ENCODE results near the gene COL4A2. TPM values are rescaled to one million over a fixed set of nuclear protein-coding genes. Genes with fewer than 3 reads are reported as not detected.

The COL4A2 gene
- total RNA-seq, 1 experiment from 2014 or later, result 74.5 TPM

- ATAC-seq (no peak), DNase-seq (no peak)
- no peaks in the 10 kb centered on the region for H3K36me3 ChIP-seq (ENCODE audit: low read depth, low read length)
- H3K27me3 ChIP-seq (ENCODE audit: low read length), result no peaks in the 10 kb centered on the region
- no TSS peak for BruUV-seq (replicated peaks)
- no peaks in the 10 kb centered on the region for H3K9me2 ChIP-seq (replicated peaks; ENCODE audit: low read length)
- TF ChIP-seq EZH2phosphoT487 (IDR thresholded peaks at IDR 0.05; ENCODE audit: borderline replicate concordance, low read length), result no peak
- TF ChIP-seq, protein P1, sequence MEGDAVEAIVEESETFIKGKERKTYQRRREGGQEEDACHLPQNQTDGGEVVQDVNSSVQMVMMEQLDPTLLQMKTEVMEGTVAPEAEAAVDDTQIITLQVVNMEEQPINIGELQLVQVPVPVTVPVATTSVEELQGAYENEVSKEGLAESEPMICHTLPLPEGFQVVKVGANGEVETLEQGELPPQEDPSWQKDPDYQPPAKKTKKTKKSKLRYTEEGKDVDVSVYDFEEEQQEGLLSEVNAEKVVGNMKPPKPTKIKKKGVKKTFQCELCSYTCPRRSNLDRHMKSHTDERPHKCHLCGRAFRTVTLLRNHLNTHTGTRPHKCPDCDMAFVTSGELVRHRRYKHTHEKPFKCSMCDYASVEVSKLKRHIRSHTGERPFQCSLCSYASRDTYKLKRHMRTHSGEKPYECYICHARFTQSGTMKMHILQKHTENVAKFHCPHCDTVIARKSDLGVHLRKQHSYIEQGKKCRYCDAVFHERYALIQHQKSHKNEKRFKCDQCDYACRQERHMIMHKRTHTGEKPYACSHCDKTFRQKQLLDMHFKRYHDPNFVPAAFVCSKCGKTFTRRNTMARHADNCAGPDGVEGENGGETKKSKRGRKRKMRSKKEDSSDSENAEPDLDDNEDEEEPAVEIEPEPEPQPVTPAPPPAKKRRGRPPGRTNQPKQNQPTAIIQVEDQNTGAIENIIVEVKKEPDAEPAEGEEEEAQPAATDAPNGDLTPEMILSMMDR (conservative IDR thresholded peaks at IDR 0.05; ENCODE audit: low read depth, low read length), result no peak
- TF ChIP-seq EZH2 (IDR thresholded peaks at IDR 0.05; ENCODE audit: low read length, unreplicated experiment), result no peak
- H4K20me1 ChIP-seq (ENCODE audit: low read length), result no peaks in the 10 kb centered on the region
- H3K4me3 ChIP-seq (ENCODE audit: low read length), result no peak overlapping the region
- H3K27ac ChIP-seq (ENCODE audit: low read length), result no peak overlapping the region
- H3K4me1 ChIP-seq (ENCODE audit: insufficient read depth, low read length), result peaks cover 18% of the 10 kb centered on the region
- ChIA-PET POLR2A (ENCODE audit: unreplicated experiment) (no interaction called here), CTCF (no interaction called here)
- H3K9ac ChIP-seq (ENCODE audit: low read length), result no peak overlapping the region
- H3K79me2 ChIP-seq (ENCODE audit: low read length), result peaks cover 12% of the 10 kb centered on the region; the same call in 1 of the 2 replicates
- H3K4me2 ChIP-seq (ENCODE audit: low read length), result no peak overlapping the region
- intact Hi-C loops (cut with micrococcal nuclease), result no loop called here
- no peaks in the 10 kb centered on the region for H3F3A ChIP-seq (ENCODE audit: low read length, unreplicated experiment)
- no peaks in the 10 kb centered on the region for H3K9me3 ChIP-seq (ENCODE audit: low read length)
- no peak overlapping the region for H2AFZ ChIP-seq (ENCODE audit: low read length)
Observed at GRCh38 chr13:110528371-110528770, 221.3 kb downstream of the COL4A2 start.

- peaks cover 17% of the 10 kb centered on the region for H3K4me1 ChIP-seq (ENCODE audit: insufficient read depth, low read length)
- BruUV-seq (replicated peaks), result no TSS peak
- no peak overlapping the region for H3K27ac ChIP-seq (ENCODE audit: low read length)
- no peak overlapping the region for H2AFZ ChIP-seq (ENCODE audit: low read length)
- no peak overlapping the region for H3K4me3 ChIP-seq (ENCODE audit: low read length)
- peaks cover 6% of the 10 kb centered on the region; the same call in 1 of the 2 replicates for H3K79me2 ChIP-seq (ENCODE audit: low read length)
- no peak overlapping the region for H3K9ac ChIP-seq (ENCODE audit: low read length)
- H3K27me3 ChIP-seq (ENCODE audit: low read length), result no peaks in the 10 kb centered on the region
- TF ChIP-seq EZH2 (IDR thresholded peaks at IDR 0.05; ENCODE audit: low read length, unreplicated experiment), result no peak
- TF ChIP-seq, protein P1 (conservative IDR thresholded peaks at IDR 0.05; ENCODE audit: low read depth, low read length), result no peak
- no peak for TF ChIP-seq EZH2phosphoT487 (IDR thresholded peaks at IDR 0.05; ENCODE audit: borderline replicate concordance, low read length)
- H3K4me2 ChIP-seq (ENCODE audit: low read length), result no peak overlapping the region
- ATAC-seq (no peak), DNase-seq (no peak)
- H3K9me2 ChIP-seq (replicated peaks; ENCODE audit: low read length), result no peaks in the 10 kb centered on the region
- no peaks in the 10 kb centered on the region for H3K36me3 ChIP-seq (ENCODE audit: low read depth, low read length)
- CTCF ChIA-PET, result no interaction called here
- H4K20me1 ChIP-seq (ENCODE audit: low read length), result no peaks in the 10 kb centered on the region
- intact Hi-C loops (cut with micrococcal nuclease), result no loop called here
- H3K9me3 ChIP-seq (ENCODE audit: low read length), result no peaks in the 10 kb centered on the region
- POLR2A ChIA-PET (ENCODE audit: unreplicated experiment), result no interaction called here
- no peaks in the 10 kb centered on the region for H3F3A ChIP-seq (ENCODE audit: low read length, unreplicated experiment)
Observed at GRCh38 chr13:110528911-110529310, 221.8 kb downstream of the COL4A2 start.

GRCh38 chr13:110529522-110530311, 222.6 kb downstream of the COL4A2 start:
- no TSS peak for BruUV-seq (replicated peaks)
- H3K27me3 ChIP-seq (ENCODE audit: low read length), result no peaks in the 10 kb centered on the region
- H3K4me2 ChIP-seq (ENCODE audit: low read length), result no peak overlapping the region
- H3K9ac ChIP-seq (ENCODE audit: low read length), result no peak overlapping the region
- ATAC-seq (no peak), DNase-seq (no peak)
- no peak overlapping the region for H3K4me3 ChIP-seq (ENCODE audit: low read length)
- H3K4me1 ChIP-seq (ENCODE audit: insufficient read depth, low read length), result peaks cover 10% of the 10 kb centered on the region
- H3F3A ChIP-seq (ENCODE audit: low read length, unreplicated experiment), result no peaks in the 10 kb centered on the region
- peaks cover 4% of the 10 kb centered on the region; the same call in 1 of the 2 replicates for H3K79me2 ChIP-seq (ENCODE audit: low read length)
- ChIA-PET CTCF (no interaction called here), POLR2A (ENCODE audit: unreplicated experiment) (no interaction called here)
- TF ChIP-seq, protein P1 (conservative IDR thresholded peaks at IDR 0.05; ENCODE audit: low read depth, low read length), result no peak
- TF ChIP-seq EZH2phosphoT487 (IDR thresholded peaks at IDR 0.05; ENCODE audit: borderline replicate concordance, low read length) (no peak), EZH2 (IDR thresholded peaks at IDR 0.05; ENCODE audit: low read length, unreplicated experiment) (no peak)
- intact Hi-C loops (cut with micrococcal nuclease), result no loop called here
- H2AFZ ChIP-seq (ENCODE audit: low read length), result no peak overlapping the region
- no peak overlapping the region for H3K27ac ChIP-seq (ENCODE audit: low read length)
- no peaks in the 10 kb centered on the region for H3K36me3 ChIP-seq (ENCODE audit: low read depth, low read length)
- no peaks in the 10 kb centered on the region for H4K20me1 ChIP-seq (ENCODE audit: low read length)
- no peaks in the 10 kb centered on the region for H3K9me3 ChIP-seq (ENCODE audit: low read length)
- no peaks in the 10 kb centered on the region for H3K9me2 ChIP-seq (replicated peaks; ENCODE audit: low read length)
